HG02759 (cell line): Measurements from ENCODE around the gene LINC01488.

Source experiments
- ATAC-seq: cut with Tn5 transposase; IDR thresholded peaks from one replicate; pipeline ENCODE4 v1.9.1; 2021; ENCODE audit warnings: mild to moderate bottlenecking, moderate library complexity; ENCODE audit not compliant: unreplicated experiment

Gene LINC01488

GRCh38 chr11:69475141-69475865, 6.2 kb upstream of the LINC01488 start:
- no peak for ATAC-seq

- no peak for ATAC-seq
Observed at GRCh38 chr11:69475866-69476471, 5.5 kb upstream of the LINC01488 start.

GRCh38 chr11:69476509-69476961, 4.9 kb upstream of the LINC01488 start:
- no peak for ATAC-seq

- ATAC-seq, result no peak
Observed at GRCh38 chr11:69477086-69477485, 4.4 kb upstream of the LINC01488 start.

- ATAC-seq, result no peak
Observed at GRCh38 chr11:69479591-69480271, 1.7 kb upstream of the LINC01488 start.

GRCh38 chr11:69480547-69481392, 693 bp upstream of the LINC01488 start:
- no peak for ATAC-seq

GRCh38 chr11:69482322-69482721, 859 bp downstream of the LINC01488 start:
- no peak for ATAC-seq

- no peak for ATAC-seq
Observed at GRCh38 chr11:69483170-69483569, 1.7 kb downstream of the LINC01488 start.

- no peak for ATAC-seq
Observed at GRCh38 chr11:69483691-69484426, 2.4 kb downstream of the LINC01488 start.

GRCh38 chr11:69484427-69485259, 3.2 kb downstream of the LINC01488 start:
- no peak for ATAC-seq

GRCh38 chr11:69485337-69486041, 4.0 kb downstream of the LINC01488 start:
- ATAC-seq, result no peak

GRCh38 chr11:69486056-69486772, 4.8 kb downstream of the LINC01488 start:
- ATAC-seq, result no peak

- no peak for ATAC-seq
Observed at GRCh38 chr11:69486773-69487291, 5.4 kb downstream of the LINC01488 start.

GRCh38 chr11:69487391-69487790, 5.9 kb downstream of the LINC01488 start:
- no peak for ATAC-seq

GRCh38 chr11:69487849-69488542, 6.5 kb downstream of the LINC01488 start:
- ATAC-seq, result no peak

- ATAC-seq, result no peak
Observed at GRCh38 chr11:69488543-69488940, 7.1 kb downstream of the LINC01488 start.

GRCh38 chr11:69489031-69489745, 7.7 kb downstream of the LINC01488 start:
- ATAC-seq, result no peak
